Measurements from ENCODE around the gene GLO1.
A peak's percentile ranks its signal among the peaks of the same experiment; 100 is the strongest.

Gene GLO1

DNA sequence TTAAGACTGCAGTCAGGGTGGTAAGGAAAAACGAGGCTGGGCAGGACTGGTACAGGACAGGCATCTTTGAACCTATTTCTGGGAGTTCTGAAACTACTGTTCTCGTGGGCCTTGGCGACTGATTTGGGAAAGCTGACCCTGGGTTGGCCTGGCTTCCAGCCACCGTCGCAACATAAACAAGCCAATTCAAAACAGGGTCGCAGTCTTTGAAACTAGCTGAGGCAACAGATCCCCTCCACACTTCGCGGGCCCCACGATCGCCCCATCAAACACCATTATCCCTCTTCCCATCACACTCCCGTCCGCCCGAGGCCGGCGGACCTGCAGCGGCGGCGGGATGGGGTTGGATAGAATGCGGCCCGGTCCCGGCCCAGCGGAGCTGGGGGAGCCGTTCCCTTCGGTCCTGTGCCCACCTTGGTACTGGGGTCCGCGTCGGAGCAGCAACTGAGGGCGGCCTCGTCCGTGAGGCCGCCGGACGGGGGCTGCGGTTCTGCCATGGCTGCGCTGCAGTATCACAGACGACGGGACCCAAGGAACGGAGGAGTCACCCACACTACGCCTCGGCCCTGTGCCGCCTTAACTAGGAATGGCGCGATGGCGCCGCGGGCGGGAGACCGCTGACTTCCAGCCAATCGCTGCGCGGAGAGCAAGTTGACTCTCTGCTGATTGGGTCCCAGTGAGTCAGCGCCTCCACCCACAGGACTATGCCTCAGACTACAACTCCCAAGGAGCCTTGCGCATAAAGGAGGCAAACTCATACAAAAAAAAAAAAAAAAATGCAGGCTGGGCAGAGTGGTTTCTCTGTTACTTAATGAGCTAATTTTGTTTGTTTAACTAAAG is at the start of gene GLO1:
Gene GLO1, minus strand, starts transcription at position 588 of the 840 bp plus-strand sequence. Its CDS starts 91 bp downstream, at position 497.
- peak; percentile 97 for DNase-seq (ENCODE audit: low read depth)

GRCh38 chr6:38750968-38751615 is 48.1 kb upstream of the GLO1 start:
- no peak for DNase-seq (ENCODE audit: low read depth)

- no peak for DNase-seq (ENCODE audit: low read depth)
Measured at GRCh38 chr6:38749473-38749872, 46.5 kb upstream of the GLO1 start.

GRCh38 chr6:38739532-38739931 is 36.6 kb upstream of the GLO1 start:
- DNase-seq (ENCODE audit: low read depth): no peak

DNA sequence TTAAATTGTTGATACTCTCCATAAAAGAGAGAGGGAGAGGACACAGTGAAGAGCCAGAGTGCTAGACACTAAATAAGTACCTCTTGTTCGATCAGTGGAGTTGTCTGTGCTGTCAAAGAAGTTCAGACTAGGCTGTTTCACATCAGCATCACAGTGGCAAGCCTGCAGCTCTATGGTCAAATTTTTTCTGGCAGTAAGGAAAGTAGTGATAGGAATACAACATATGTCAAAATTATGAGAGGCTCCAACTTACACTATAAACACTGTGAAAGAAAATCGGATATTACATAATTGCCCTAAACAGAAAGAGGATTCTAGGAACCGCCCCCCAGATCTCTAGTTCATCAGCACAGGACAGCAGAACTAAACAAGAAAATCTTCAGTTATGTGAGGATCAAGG is 35.3 kb upstream of the GLO1 start:
- DNase-seq (ENCODE audit: low read depth): no peak

DNA sequence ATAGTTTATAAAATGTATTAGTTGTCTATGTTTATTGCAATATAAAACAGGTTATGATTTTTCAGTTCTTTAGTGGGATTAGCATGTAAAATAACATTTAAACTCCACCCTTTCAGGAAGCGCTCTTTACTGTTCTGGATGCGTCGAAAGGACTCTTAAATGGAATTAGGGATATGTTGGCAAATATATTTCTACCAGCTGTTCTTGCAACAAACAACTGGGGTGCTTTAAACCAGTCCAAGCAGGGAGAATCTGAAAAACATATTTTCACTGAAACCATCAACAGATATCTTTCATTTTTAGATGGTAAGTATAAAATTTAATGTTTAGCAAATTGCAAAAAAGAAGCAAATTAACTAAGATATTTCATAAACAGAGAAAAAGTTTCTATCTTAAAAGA is 34.0 kb upstream of the GLO1 start:
- no peak for DNase-seq (ENCODE audit: low read depth)

DNA sequence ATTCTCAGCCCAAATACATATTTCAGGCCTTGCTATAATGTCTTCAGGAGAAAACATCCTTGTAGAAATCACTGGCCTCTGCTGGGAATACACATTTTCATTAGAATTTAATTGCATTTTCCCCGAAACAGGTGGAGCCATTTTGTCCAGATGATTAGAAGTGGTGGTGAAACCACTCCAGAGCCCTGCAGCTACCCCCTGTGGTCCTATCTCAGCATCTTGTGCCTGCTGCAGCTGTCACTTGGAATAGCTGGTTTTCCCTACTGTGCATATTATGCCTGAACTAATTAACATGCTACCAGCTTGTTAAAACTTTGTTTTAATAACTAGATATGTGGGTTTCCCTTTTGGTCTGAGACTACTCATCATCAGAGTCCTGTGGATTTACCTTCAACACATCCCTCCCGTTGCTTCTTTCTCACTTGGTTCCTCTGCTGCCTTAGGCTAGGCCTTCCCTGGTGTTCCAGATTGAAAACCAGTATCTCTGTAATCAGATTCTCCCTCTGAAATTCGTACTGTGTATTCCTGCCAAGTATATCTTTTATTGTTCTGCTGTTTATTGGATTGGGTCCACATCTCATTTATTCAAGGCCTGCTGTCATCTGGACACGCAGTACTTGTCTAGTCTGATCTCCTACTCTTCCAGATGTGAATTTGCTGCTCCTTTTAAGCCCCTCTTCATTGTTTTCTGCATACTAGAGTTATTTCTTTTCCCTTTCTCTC is 27.4 kb upstream of the GLO1 start:
- DNase-seq (ENCODE audit: low read depth): no peak

GRCh38 chr6:38728203-38728602 is 25.3 kb upstream of the GLO1 start:
- DNase-seq (ENCODE audit: low read depth): no peak

GRCh38 chr6:38725414-38726183 is 22.7 kb upstream of the GLO1 start:
- no peak for DNase-seq (ENCODE audit: low read depth)

- no peak for DNase-seq (ENCODE audit: low read depth)
Measured at GRCh38 chr6:38724343-38724742, 21.4 kb upstream of the GLO1 start.

GRCh38 chr6:38723783-38724182 is 20.8 kb upstream of the GLO1 start:
- no peak for DNase-seq (ENCODE audit: low read depth)

- DNase-seq (ENCODE audit: low read depth): no peak
Measured at GRCh38 chr6:38722727-38723334, 19.9 kb upstream of the GLO1 start.

DNA sequence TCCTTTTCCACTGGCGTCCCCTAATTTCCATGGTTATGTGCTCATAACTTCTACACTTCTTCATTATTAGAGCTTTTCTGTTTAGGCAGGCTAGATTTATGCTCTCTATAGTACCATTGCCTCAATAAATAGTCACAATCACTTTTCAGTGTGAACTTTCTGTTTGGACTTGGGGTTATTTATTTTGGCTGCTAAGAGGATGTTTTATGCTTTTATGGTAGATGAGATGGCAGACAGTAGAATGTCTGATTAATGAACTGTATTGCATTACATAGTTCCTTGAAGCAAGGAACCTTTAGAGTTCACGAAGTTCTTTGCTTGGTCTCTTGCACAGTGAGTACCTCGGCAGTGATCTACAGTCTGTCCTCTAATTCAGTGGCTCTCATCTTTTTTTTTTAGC is 19.1 kb upstream of the GLO1 start:
- no peak for DNase-seq (ENCODE audit: low read depth)

GRCh38 chr6:38720295-38720694 is 17.4 kb upstream of the GLO1 start:
- no peak for DNase-seq (ENCODE audit: low read depth)

DNA sequence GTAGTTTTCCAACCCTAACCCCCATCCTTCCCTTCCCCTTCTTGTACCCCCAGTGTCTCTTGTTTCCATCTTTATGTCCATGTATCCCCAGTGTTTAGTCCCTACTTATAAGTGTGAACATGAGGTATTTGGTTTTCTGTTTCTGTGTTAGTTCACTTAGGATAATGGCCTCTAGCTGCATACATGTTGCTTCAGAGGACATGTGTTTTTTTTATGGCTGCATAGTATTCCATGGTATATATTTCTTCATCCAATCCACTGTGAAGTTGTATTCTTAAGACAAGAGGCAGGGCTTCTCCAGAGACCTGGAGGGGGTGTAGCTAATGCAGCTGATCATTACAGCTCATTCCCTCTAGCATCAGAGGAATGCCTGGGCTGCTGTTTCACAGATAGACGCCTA is 16.4 kb upstream of the GLO1 start:
- DNase-seq (ENCODE audit: low read depth): no peak

GRCh38 chr6:38716825-38717224 is 13.9 kb upstream of the GLO1 start:
- no peak for DNase-seq (ENCODE audit: low read depth)

DNA sequence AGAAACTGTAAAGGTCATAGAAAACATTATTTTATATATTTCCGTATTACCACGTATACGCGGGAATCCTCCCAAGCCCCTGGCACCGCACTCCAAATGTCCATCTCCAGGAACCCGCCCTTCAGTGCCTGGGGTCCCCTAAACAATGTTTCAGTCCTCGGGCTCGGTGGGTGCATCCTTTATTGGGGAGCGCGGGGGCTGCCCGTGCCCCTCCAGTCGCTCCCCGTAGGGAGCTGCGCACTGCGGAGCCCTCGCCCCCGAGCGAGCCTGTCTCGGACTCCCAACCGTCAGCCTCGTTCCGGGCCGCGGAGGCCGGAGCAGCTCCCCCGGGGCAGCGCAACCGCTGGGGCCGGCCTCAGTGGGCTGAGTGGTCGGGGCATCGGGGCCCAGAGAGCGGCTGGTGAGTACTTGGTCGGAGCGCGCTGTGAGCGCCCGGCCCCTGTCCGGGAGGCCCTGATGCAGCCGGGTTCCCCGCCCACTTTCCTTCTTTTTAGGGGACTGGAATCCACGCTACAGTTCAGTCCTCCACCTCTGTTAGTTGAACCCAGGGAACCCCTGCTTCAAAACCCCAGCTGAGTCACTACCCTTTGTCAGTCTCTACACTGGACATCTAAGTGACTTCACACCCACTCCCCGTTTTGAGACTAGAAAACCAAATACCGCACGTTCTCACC is 12.2 kb upstream of the GLO1 start, which contains the start of gene DNAH8:
Gene DNAH8, plus strand, starts transcription at position 296 of the 674 bp plus-strand sequence. CDS start 7,499 bp downstream, outside the sequence.
- DNase-seq (ENCODE audit: low read depth): no peak

DNA sequence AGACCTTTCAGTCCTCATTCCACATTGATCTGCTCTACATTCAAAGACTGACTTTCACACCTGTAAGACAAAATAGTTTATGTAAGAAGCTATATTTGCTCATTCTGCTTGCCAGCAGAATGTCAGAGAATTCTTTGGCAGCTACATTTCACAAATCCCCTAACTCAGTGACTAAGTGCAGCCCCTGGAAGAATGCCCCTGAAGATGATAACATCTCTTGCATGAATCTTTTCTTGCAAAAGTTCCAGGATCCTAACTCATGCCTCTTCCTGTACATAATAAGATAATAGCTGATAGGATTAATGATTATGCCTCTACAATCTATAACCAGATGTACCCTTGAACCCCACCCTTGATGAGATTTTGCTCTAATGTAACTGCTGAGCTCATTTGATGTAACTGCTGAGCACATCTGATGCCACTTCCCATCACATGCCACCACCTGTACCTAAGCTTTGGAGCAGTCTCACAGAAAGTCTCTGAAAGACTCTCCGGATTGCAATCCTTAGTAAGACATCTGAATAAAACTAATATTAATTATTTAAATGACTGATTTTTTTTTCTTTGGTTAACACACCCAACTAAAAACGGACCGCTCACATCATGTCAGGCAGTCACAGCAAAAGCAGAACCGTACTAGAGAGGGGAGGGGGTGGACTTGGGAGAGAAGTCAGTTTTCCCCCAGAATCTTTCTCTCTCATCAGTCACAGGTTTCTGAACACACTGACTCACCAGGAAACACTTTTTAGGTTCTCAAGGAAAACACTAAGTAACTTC is 11.5 kb upstream of the GLO1 start:
- no peak for DNase-seq (ENCODE audit: low read depth)

- DNase-seq (ENCODE audit: low read depth): no peak
Measured at GRCh38 chr6:38713812-38714211, 10.9 kb upstream of the GLO1 start.

- DNase-seq (ENCODE audit: low read depth): no peak
Measured at GRCh38 chr6:38708496-38708895, 5.6 kb upstream of the GLO1 start.

All from GM04504 (cell line).